MCF 10A (cell line): Measurements from ENCODE around the gene ZNRF3. TPM values are rescaled to one million over a fixed set of nuclear protein-coding genes. Genes with fewer than 3 reads are reported as not detected.

ENCODE experiments used
- BruUV-seq: library from RNA; stranded (reverse); fragments of 400-500 nt; replicated peaks from 2 replicates; lab custom pipeline; 2021; lab: Mats Ljungman, UMichigan
- CTCF ChIA-PET: fragments of 300-600 bp; sonication (Branson Sonifier 250); formaldehyde crosslinking; extraction: SDS; loops from one replicate; lab custom pipeline; 2021; ENCODE audit warnings: antibody characterized with exemption, inconsistent platforms; lab: Yijun Ruan, JAX
- POLR2A ChIA-PET: fragments of 300-600, 350-650 bp; sonication (Branson Sonifier 250); formaldehyde crosslinking; extraction: SDS; loops from one replicate; lab custom pipeline; 2020; ENCODE audit warnings: antibody characterized with exemption, inconsistent platforms; lab: Yijun Ruan, JAX
- DNase-seq: peaks from one replicate; pipeline ENCODE4 v3.0.0-alpha.2; 2018; ENCODE audit not compliant: unreplicated experiment
- H3K27ac Mint-ChIP-seq: one replicate; pipeline ENCODE4 v1.8.0; 2022; ENCODE audit warnings: mild to moderate bottlenecking, low read depth, mixed read lengths; ENCODE audit not compliant: unreplicated experiment
- H3K27me3 Mint-ChIP-seq: one replicate; pipeline ENCODE4 v1.8.0; 2022; ENCODE audit warnings: mixed read lengths; ENCODE audit not compliant: insufficient read depth, unreplicated experiment
- H3K36me3 Mint-ChIP-seq: one replicate; pipeline ENCODE4 v1.8.0; 2022; ENCODE audit warnings: mild to moderate bottlenecking, moderate library complexity, mixed read lengths; ENCODE audit not compliant: insufficient read depth, unreplicated experiment
- H3K4me1 Mint-ChIP-seq: one replicate; pipeline ENCODE4 v1.8.0; 2022; ENCODE audit warnings: mixed read lengths; ENCODE audit not compliant: insufficient read depth, unreplicated experiment
- H3K4me3 Mint-ChIP-seq: one replicate; pipeline ENCODE4 v1.8.0; 2022; ENCODE audit warnings: mild to moderate bottlenecking, moderate library complexity, mixed read lengths; ENCODE audit not compliant: unreplicated experiment
- H3K9me3 Mint-ChIP-seq: one replicate; pipeline ENCODE4 v1.8.0; 2022; ENCODE audit warnings: mixed read lengths; ENCODE audit not compliant: unreplicated experiment
- CTCF ChIP-seq: fragments of 200-600 bp; IDR thresholded peaks from one replicate; pipeline ENCODE4 v1.8.0; 2022; ENCODE audit warnings: antibody characterized with exemption, mild to moderate bottlenecking; ENCODE audit not compliant: unreplicated experiment
- intact Hi-C: fragments of 100-400 bp; cut with micrococcal nuclease; formaldehyde crosslinking; loops from 2 replicates; pipeline ENCODE4 v1.14.1; 2022
- total RNA-seq: library from RNA; stranded (reverse); gene quantifications from 2 replicates; pipeline ENCODE4 v1.2.3, GENCODE V29; 2022

Gene ZNRF3
- total RNA-seq, 1 experiment from 2014 or later: 7.1 TPM

GRCh38 chr22:29073618-29074275, 190.4 kb downstream of the ZNRF3 start:
- intact Hi-C loops: loop anchor here (10.0 kb wide), 1 partner anchor 81 kb away; no protein-coding TSS in a partner anchor
- H3K4me3 Mint-ChIP-seq: peak overlapping the region; percentile 71
- TSS peak; percentile 20 for BruUV-seq
- no peaks in the 10 kb centered on the region for H3K36me3 Mint-ChIP-seq
- ChIA-PET CTCF (interaction anchor here (0.6 to 0.7 kb wide), 2 partner anchors 23 to 33 kb away, joined by 3 read pairs; no protein-coding TSS in a partner anchor), POLR2A (no interaction called here)
- no peak for TF ChIP-seq CTCF
- H3K4me1 Mint-ChIP-seq: peaks cover 6% of the 10 kb centered on the region
- peak overlapping the region; percentile 19 for H3K27ac Mint-ChIP-seq
- H3K27me3 Mint-ChIP-seq: no peaks in the 10 kb centered on the region
- no peaks in the 10 kb centered on the region for H3K9me3 Mint-ChIP-seq
- DNase-seq: no peak

- Mint-ChIP-seq H3K4me1 (peaks cover 6% of the 10 kb centered on the region), H3K27me3 (no peaks in the 10 kb centered on the region), H3K4me3 (peak overlapping the region; percentile 71), H3K9me3 (no peaks in the 10 kb centered on the region), H3K27ac (no peak overlapping the region), H3K36me3 (no peaks in the 10 kb centered on the region)
- no peak for TF ChIP-seq CTCF
- ChIA-PET CTCF (interaction anchor here (0.6 to 0.7 kb wide), 4 partner anchors 23 to 442 kb away, joined by 3 read pairs; no protein-coding TSS in a partner anchor), POLR2A (interaction anchor here (0.7 kb wide), 1 partner anchor 46 kb away, joined by 3 read pairs; no protein-coding TSS in a partner anchor)
- intact Hi-C loops: loop anchor here (10.0 kb wide), 1 partner anchor 80 kb away; no protein-coding TSS in a partner anchor
- no peak for DNase-seq
- BruUV-seq: no TSS peak
Measured at GRCh38 chr22:29074276-29074772, 191.0 kb downstream of the ZNRF3 start.

GRCh38 chr22:29078036-29078868, 194.9 kb downstream of the ZNRF3 start:
- H3K27ac Mint-ChIP-seq: no peak overlapping the region
- ChIA-PET POLR2A (no interaction called here), CTCF (interaction anchor here (0.6 to 3.2 kb wide), 3 partner anchors 76 to 249 kb away, joined by 3 to 8 read pairs (median 3); no protein-coding TSS in a partner anchor)
- no peak for TF ChIP-seq CTCF
- BruUV-seq: no TSS peak
- peaks cover 6% of the 10 kb centered on the region for H3K4me1 Mint-ChIP-seq
- intact Hi-C loops: loop anchor here (10.0 kb wide), 1 partner anchor 77 kb away; no protein-coding TSS in a partner anchor
- H3K36me3 Mint-ChIP-seq: no peaks in the 10 kb centered on the region
- DNase-seq: no peak
- H3K4me3 Mint-ChIP-seq: no peak overlapping the region
- no peaks in the 10 kb centered on the region for H3K9me3 Mint-ChIP-seq
- no peaks in the 10 kb centered on the region for H3K27me3 Mint-ChIP-seq

- Mint-ChIP-seq H3K27ac (no peak overlapping the region), H3K27me3 (no peaks in the 10 kb centered on the region), H3K9me3 (no peaks in the 10 kb centered on the region), H3K4me1 (peaks cover 6% of the 10 kb centered on the region), H3K4me3 (no peak overlapping the region), H3K36me3 (no peaks in the 10 kb centered on the region)
- no peak for TF ChIP-seq CTCF
- BruUV-seq: no TSS peak
- no peak for DNase-seq
- intact Hi-C loops: loop anchor here (10.0 kb wide), 1 partner anchor 76 kb away; no protein-coding TSS in a partner anchor
- ChIA-PET POLR2A (interaction anchor here (0.7 kb wide), 1 partner anchor 264 kb away, joined by 3 read pairs; no protein-coding TSS in a partner anchor), CTCF (interaction anchor here (0.6 to 3.2 kb wide), 3 partner anchors 75 to 250 kb away, joined by 3 to 8 read pairs (median 3); no protein-coding TSS in a partner anchor)
Measured at GRCh38 chr22:29078869-29079207, 195.5 kb downstream of the ZNRF3 start.
